ENCODE data around the gene PCNX4.

PCNX4 gene

GRCh38 chr14:60178164-60178563 lies 86.4 kb downstream of the PCNX4 start:
- DNase-seq = no peak

- DNase-seq = no peak
Observed at GRCh38 chr14:60178820-60179219, 87.1 kb downstream of the PCNX4 start.

- DNase-seq = no peak
Observed at GRCh38 chr14:60179431-60179869, 87.7 kb downstream of the PCNX4 start.

- DNase-seq = no peak
Observed at GRCh38 chr14:60183138-60183537, 91.4 kb downstream of the PCNX4 start.

GRCh38 chr14:60183741-60184140 lies 92.0 kb downstream of the PCNX4 start:
- DNase-seq = no peak

- peak; percentile 40 for DNase-seq
Observed at GRCh38 chr14:60184146-60184904, 92.6 kb downstream of the PCNX4 start.

GRCh38 chr14:60184905-60185555 lies 93.3 kb downstream of the PCNX4 start:
- no peak for DNase-seq

GRCh38 chr14:60188115-60188514 lies 96.4 kb downstream of the PCNX4 start:
- no peak for DNase-seq

- DNase-seq = no peak
Observed at GRCh38 chr14:60188696-60189095, 97.0 kb downstream of the PCNX4 start.

- no peak for DNase-seq
Observed at GRCh38 chr14:60189923-60190840, 98.5 kb downstream of the PCNX4 start.

- DNase-seq = no peak
Observed at GRCh38 chr14:60195179-60195810, 103.6 kb downstream of the PCNX4 start.

GRCh38 chr14:60196291-60196690 lies 104.6 kb downstream of the PCNX4 start:
- no peak for DNase-seq

GRCh38 chr14:60197629-60198303 lies 106.0 kb downstream of the PCNX4 start:
- no peak for DNase-seq

- no peak for DNase-seq
Observed at GRCh38 chr14:60199321-60199720, 107.6 kb downstream of the PCNX4 start.

GRCh38 chr14:60204104-60204842 lies 112.5 kb downstream of the PCNX4 start:
- DNase-seq = no peak

- no peak for DNase-seq
Observed at GRCh38 chr14:60204843-60205774, 113.4 kb downstream of the PCNX4 start.

GRCh38 chr14:60206249-60206670 lies 114.5 kb downstream of the PCNX4 start:
- no peak for DNase-seq

- DNase-seq = no peak
Observed at GRCh38 chr14:60206837-60207533, 115.3 kb downstream of the PCNX4 start.

GRCh38 chr14:60210703-60211102 lies 119.0 kb downstream of the PCNX4 start:
- DNase-seq = no peak

- no peak for DNase-seq
Observed at GRCh38 chr14:60211153-60211552, 119.4 kb downstream of the PCNX4 start.

Data from NCI-H446 treated with DMSO at 0.1 percent for 48 hours (cell line).